NB4 (cell line): ENCODE measurements around the gene LRP1B.

Experiments
- POLR2A ChIP-seq: IDR thresholded peaks from 2 replicates; pipeline ENCODE4 v1.6.1; 2011; ENCODE audit warnings: mild to moderate bottlenecking; ENCODE audit not compliant: insufficient read length; ENCODE audit errors: extremely low read depth
- TF ChIP-seq, protein P1 (sequence below): IDR thresholded peaks from one replicate; pipeline ENCODE4 v1.5.1; 2012; ENCODE audit warnings: low read depth, low read length
- TF ChIP-seq, protein P2 (sequence below): IDR thresholded peaks from 2 replicates; pipeline ENCODE4 v1.6.1; 2011; ENCODE audit warnings: low read depth, low read length

DNA sequence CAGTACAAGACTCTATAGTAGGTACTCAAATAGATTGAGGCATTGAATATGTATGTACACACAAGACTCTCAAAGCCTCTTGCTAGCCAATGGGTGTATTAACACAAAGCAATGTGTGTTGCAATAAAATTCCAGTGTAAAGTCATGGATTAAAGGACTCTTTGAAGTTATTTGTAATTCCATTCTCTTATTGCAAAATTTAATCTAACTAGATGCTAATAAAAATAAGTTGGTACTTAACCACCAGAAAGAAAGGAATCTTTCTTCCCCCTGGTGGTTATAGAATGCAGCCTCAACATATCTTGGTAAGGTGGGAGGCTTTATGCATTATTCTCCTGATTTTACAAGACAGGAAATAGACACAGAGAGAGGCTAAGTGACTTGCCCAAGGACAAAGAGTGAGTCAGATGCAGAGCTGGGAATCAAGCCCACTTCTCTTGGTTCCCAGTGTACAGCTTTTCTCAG lies 18.0 kb downstream of the LRP1B start:
- TF ChIP-seq, protein P1, sequence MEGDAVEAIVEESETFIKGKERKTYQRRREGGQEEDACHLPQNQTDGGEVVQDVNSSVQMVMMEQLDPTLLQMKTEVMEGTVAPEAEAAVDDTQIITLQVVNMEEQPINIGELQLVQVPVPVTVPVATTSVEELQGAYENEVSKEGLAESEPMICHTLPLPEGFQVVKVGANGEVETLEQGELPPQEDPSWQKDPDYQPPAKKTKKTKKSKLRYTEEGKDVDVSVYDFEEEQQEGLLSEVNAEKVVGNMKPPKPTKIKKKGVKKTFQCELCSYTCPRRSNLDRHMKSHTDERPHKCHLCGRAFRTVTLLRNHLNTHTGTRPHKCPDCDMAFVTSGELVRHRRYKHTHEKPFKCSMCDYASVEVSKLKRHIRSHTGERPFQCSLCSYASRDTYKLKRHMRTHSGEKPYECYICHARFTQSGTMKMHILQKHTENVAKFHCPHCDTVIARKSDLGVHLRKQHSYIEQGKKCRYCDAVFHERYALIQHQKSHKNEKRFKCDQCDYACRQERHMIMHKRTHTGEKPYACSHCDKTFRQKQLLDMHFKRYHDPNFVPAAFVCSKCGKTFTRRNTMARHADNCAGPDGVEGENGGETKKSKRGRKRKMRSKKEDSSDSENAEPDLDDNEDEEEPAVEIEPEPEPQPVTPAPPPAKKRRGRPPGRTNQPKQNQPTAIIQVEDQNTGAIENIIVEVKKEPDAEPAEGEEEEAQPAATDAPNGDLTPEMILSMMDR: no peak
- no peak for TF ChIP-seq POLR2A
- TF ChIP-seq, protein P2, sequence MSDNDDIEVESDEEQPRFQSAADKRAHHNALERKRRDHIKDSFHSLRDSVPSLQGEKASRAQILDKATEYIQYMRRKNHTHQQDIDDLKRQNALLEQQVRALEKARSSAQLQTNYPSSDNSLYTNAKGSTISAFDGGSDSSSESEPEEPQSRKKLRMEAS: no peak
